Parathyroid adenoma (tissue), 2 donors: Measurements from ENCODE around the gene HYAL4.

Source experiments
- H2AFZ ChIP-seq: fragments of 300-600 bp; sonication (generic); one replicate; pipeline ENCODE4 v1.7.0; 2017; ENCODE audit warnings: antibody characterized with exemption, mild to moderate bottlenecking
- H3K27ac ChIP-seq: fragments of 300-600 bp; sonication (generic); one replicate; pipeline ENCODE4 v1.7.0; 2017
- H3K27me3 ChIP-seq: fragments of 300-600 bp; sonication (generic); one replicate; pipeline ENCODE4 v1.7.0; 2017; ENCODE audit warnings: low read length; ENCODE audit not compliant: control insufficient read depth, insufficient read depth
- H3K36me3 ChIP-seq: fragments of 300-600 bp; sonication (generic); one replicate; pipeline ENCODE4 v1.7.0; 2017; ENCODE audit warnings: low read length; ENCODE audit not compliant: control insufficient read depth, insufficient read depth
- H3K4me1 ChIP-seq: fragments of 300-600 bp; sonication (generic); one replicate; pipeline ENCODE4 v1.7.0; 2017; ENCODE audit warnings: control low read depth
- H3K4me2 ChIP-seq: fragments of 300-600 bp; sonication (generic); one replicate; pipeline ENCODE4 v1.7.0; 2017; ENCODE audit warnings: low read length
- H3K4me3 ChIP-seq: fragments of 300-600 bp; sonication (generic); one replicate; pipeline ENCODE4 v1.7.0; 2017; ENCODE audit warnings: low read depth, low read length
- H3K79me2 ChIP-seq: fragments of 300-600 bp; sonication (generic); one replicate; pipeline ENCODE4 v1.7.0; 2017; ENCODE audit warnings: control low read depth
- H3K9ac ChIP-seq: fragments of 300-600 bp; sonication (generic); one replicate; pipeline ENCODE4 v1.7.0; 2017; ENCODE audit warnings: mild to moderate bottlenecking
- H3K9me3 ChIP-seq: fragments of 300-600 bp; sonication (generic); one replicate; pipeline ENCODE4 v1.7.0; 2017; ENCODE audit warnings: low read length; ENCODE audit not compliant: control insufficient read depth
- CTCF ChIP-seq: fragments of 300-600 bp; sonication (generic); IDR thresholded peaks from one replicate; pipeline ENCODE4 v1.7.0; 2017; ENCODE audit warnings: antibody characterized with exemption, mild to moderate bottlenecking
- donor health status: primary hyperparathyroidism.

Gene HYAL4

DNA sequence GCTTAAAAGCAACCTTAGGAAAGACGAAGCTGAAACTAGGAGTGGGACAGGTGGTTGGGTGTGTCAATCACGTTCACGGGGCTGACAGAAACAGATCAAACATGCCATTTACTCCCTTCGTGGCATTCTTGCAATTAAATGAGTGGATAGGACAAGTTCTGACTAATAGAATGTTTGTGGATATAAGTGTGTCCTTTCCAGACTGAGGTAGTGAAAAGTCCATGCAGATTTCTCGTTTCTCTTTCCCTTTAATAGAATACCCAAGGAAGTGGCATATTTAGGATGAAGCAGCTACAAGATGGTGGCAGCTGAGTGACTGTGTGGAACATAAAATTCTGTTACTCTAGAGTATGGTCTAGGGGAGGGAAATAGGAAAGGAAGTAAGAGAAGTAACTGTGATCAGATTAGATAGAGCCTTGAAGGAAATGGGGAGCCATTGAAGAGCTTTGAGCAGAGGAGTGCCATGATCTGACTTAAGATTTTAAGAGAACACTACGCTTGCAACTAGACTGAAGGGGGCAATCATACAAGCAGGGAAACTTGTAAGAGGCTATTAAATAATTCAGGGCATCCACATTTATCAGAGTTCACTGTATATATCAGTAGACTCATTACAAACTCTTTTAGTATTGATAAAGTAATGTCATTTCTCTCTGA is 46.3 kb upstream of the HYAL4 start:
- no peak for TF ChIP-seq CTCF
- no peak overlapping the region for H3K9ac ChIP-seq
- H3K4me2 ChIP-seq: no peak overlapping the region
- H3K27ac ChIP-seq: no peak overlapping the region
- no peaks in the 10 kb centered on the region for H3K9me3 ChIP-seq
- H3K4me3 ChIP-seq: no peak overlapping the region
- no peaks in the 10 kb centered on the region for H3K4me1 ChIP-seq
- no peaks in the 10 kb centered on the region for H3K79me2 ChIP-seq
- no peak overlapping the region for H2AFZ ChIP-seq
- no peaks in the 10 kb centered on the region for H3K27me3 ChIP-seq
- H3K36me3 ChIP-seq: no peaks in the 10 kb centered on the region

- Histone ChIP-seq H3K27ac (no peak overlapping the region), H3K79me2 (no peaks in the 10 kb centered on the region), H2AFZ (no peak overlapping the region), H3K36me3 (no peaks in the 10 kb centered on the region), H3K9me3 (no peaks in the 10 kb centered on the region), H3K27me3 (no peaks in the 10 kb centered on the region), H3K4me2 (no peak overlapping the region), H3K4me1 (no peaks in the 10 kb centered on the region), H3K4me3 (no peak overlapping the region), H3K9ac (no peak overlapping the region)
- TF ChIP-seq CTCF: no peak
These were observed 42.7 kb upstream of the HYAL4 start for GRCh38 chr7:123802249-123802648.

- Histone ChIP-seq H3K9ac (no peak overlapping the region), H3K4me3 (no peak overlapping the region), H3K36me3 (no peaks in the 10 kb centered on the region), H3K9me3 (no peaks in the 10 kb centered on the region), H3K27ac (no peak overlapping the region), H3K79me2 (no peaks in the 10 kb centered on the region), H3K4me2 (no peak overlapping the region), H3K4me1 (no peaks in the 10 kb centered on the region), H3K27me3 (no peaks in the 10 kb centered on the region), H2AFZ (no peak overlapping the region)
- no peak for TF ChIP-seq CTCF
These were observed 39.7 kb upstream of the HYAL4 start for GRCh38 chr7:123805287-123805686.

DNA sequence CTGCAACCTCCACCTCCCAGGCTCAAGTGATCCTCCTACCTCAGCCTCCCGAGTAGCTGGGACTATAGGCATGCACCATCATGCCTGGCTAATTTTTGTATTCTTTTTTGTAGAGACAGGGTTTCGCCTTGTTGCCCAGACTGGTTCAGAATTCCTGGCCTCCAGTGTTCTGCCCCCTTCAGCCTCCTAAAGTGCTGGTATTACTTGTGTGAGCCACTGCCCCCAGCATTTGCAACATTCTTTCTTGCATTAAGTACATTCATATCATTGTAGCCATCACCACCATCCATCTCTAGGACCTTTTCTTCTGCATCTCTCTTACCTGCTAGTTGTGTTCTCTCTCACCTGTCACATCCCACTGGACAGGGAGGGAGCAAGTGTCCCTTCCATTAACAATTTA is 35.5 kb upstream of the HYAL4 start:
- Histone ChIP-seq H3K9me3 (no peaks in the 10 kb centered on the region), H3K27me3 (no peaks in the 10 kb centered on the region), H3K4me2 (no peak overlapping the region), H3K4me3 (no peak overlapping the region), H3K36me3 (no peaks in the 10 kb centered on the region), H3K9ac (no peak overlapping the region), H3K4me1 (no peaks in the 10 kb centered on the region), H3K79me2 (no peaks in the 10 kb centered on the region), H3K27ac (no peak overlapping the region), H2AFZ (no peak overlapping the region)
- TF ChIP-seq CTCF: no peak

- no peak for TF ChIP-seq CTCF
- Histone ChIP-seq H3K79me2 (no peaks in the 10 kb centered on the region), H3K4me3 (no peak overlapping the region), H3K27ac (no peak overlapping the region), H3K27me3 (no peaks in the 10 kb centered on the region), H3K9ac (no peak overlapping the region), H3K4me1 (no peaks in the 10 kb centered on the region), H3K9me3 (no peaks in the 10 kb centered on the region), H2AFZ (no peak overlapping the region), H3K36me3 (no peaks in the 10 kb centered on the region), H3K4me2 (no peak overlapping the region)
These were observed 33.9 kb upstream of the HYAL4 start for GRCh38 chr7:123811056-123811455.
